Stimulated activated CD4-positive, alpha-beta T cell treated with anti-CD3 and anti-CD28 coated beads, Interleukin-12 subunit alpha, Interleukin-12 subunit beta, amount 100 ng/mL, for 48 hours (primary cell): ENCODE data around the gene AOPEP.

ENCODE experiments used
- DNase-seq, 3 donors: peaks; one replicate each; pipeline ENCODE4 v3.0.0-alpha.2; 2020; ENCODE audit warnings: low read depth in 2 of 3, low spot score in 1 of 3

Gene AOPEP

GRCh38 chr9:94891183-94891582 lies 164.7 kb downstream of the AOPEP start:
- no peak for DNase-seq

- no peak for DNase-seq
Observed at GRCh38 chr9:94892675-94893074, 166.2 kb downstream of the AOPEP start.

GRCh38 chr9:94894094-94894699 lies 167.7 kb downstream of the AOPEP start:
- DNase-seq, result no peak

GRCh38 chr9:94895668-94896067 lies 169.2 kb downstream of the AOPEP start:
- no peak for DNase-seq

- no peak for DNase-seq
Observed at GRCh38 chr9:94896512-94896911, 170.0 kb downstream of the AOPEP start.

- no peak for DNase-seq
Observed at GRCh38 chr9:94899464-94900221, 173.1 kb downstream of the AOPEP start.

- DNase-seq, result no peak
Observed at GRCh38 chr9:94900222-94901018, 173.9 kb downstream of the AOPEP start.

GRCh38 chr9:94901019-94901363 lies 174.5 kb downstream of the AOPEP start:
- no peak for DNase-seq

- DNase-seq, result no peak
Observed at GRCh38 chr9:94903961-94904421, 177.5 kb downstream of the AOPEP start.

- DNase-seq, result no peak
Observed at GRCh38 chr9:94904806-94905205, 178.3 kb downstream of the AOPEP start.

- DNase-seq, result no peak
Observed at GRCh38 chr9:94905606-94906005, 179.1 kb downstream of the AOPEP start.

- no peak for DNase-seq
Observed at GRCh38 chr9:94906181-94906580, 179.7 kb downstream of the AOPEP start.

GRCh38 chr9:94906713-94907112 lies 180.2 kb downstream of the AOPEP start:
- no peak for DNase-seq

GRCh38 chr9:94907264-94907936 lies 180.9 kb downstream of the AOPEP start:
- no peak for DNase-seq

GRCh38 chr9:94908011-94908563 lies 181.6 kb downstream of the AOPEP start:
- DNase-seq, result no peak

GRCh38 chr9:94908583-94909249 lies 182.2 kb downstream of the AOPEP start:
- DNase-seq, result no peak

GRCh38 chr9:94909250-94909894 lies 182.9 kb downstream of the AOPEP start:
- peak; percentile 1 to 29 (median 17) for DNase-seq

- no peak for DNase-seq
Observed at GRCh38 chr9:94909965-94910730, 183.6 kb downstream of the AOPEP start.

- DNase-seq, result no peak
Observed at GRCh38 chr9:94911211-94911610, 184.7 kb downstream of the AOPEP start.
